T follicular helper cell (primary cell): ENCODE data around the gene AGFG2.
A peak's percentile ranks its signal among the peaks of the same experiment; 100 is the strongest.

Experiments
- DNase-seq: peaks from one replicate; pipeline ENCODE4 v3.0.0-alpha.2; 2020; ENCODE audit warnings: low read depth

AGFG2 gene

DNA sequence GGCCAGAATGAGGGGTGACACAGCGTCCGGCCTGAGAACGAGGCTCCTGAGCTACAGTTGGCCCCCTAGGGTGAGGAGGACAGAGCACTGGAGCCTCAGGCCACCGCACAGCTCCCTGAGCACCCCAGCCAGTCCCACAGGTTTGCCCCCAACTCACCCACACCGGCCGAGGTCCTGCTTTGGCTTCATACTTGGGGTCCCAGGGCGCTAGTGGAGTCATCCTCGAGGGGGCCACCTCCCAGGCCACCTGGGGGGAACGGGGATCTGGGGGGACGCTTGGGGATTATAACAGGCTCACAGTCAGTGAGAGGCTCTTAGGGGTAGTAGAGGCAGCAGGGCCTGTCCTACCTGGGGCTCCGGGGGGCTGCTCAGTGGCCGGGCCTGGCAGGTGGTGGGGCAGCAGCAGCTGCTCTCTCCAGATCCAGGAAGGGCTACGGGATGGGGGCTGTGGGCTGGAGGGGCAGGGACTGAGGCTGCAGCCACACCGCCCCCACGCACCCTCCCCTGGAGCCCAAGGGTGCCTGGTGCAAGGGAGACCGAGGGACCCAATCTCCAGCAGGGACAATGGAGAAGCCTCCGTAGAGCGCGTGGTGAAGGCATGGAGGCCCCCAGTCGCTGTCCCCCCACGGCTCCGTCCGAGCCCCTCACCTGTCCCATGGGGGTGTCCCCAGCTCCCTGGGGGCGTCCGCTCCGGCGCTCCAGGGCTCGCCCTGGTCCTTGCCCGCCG lies 34.1 kb downstream of the AGFG2 start:
- DNase-seq, result no peak

DNA sequence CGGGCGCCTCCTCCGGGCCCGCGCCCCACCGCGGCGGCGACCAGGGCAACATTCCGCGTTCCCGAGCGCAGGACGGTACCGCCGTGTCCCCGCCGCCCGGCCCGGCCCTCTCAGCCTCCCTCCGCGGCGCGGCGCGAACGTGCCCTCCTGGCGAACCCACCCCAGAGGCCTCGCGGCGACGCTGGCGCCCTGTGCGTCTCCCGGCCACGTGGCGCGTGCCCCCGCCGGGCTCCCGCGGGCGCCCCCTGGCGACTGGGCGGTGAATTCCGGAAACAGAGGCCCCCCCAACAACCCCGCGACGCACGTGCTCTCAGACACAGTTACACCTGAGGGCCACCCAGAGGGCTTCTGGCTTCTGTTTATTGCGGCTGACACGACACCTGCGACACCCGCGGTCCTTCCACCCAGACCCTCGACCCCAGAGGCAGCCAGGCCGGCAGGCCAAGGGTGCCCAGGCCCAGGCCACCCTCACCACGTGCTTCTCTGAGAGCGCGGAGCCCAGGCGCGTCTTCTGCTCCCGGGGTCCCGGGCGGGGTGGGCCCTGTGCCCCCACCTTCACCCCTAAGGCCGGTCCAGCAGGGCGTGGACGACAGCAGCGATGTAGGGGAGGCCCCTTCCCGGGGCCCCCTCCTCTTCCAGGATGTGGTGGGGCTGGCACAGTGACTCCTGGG lies 34.8 kb downstream of the AGFG2 start, which contains the start of gene SAP25:
TSS of gene SAP25 (minus strand) at position 210 of the 671 bp plus-strand sequence. CDS start at position 52, 158 bp downstream.
- DNase-seq, result no peak

DNA sequence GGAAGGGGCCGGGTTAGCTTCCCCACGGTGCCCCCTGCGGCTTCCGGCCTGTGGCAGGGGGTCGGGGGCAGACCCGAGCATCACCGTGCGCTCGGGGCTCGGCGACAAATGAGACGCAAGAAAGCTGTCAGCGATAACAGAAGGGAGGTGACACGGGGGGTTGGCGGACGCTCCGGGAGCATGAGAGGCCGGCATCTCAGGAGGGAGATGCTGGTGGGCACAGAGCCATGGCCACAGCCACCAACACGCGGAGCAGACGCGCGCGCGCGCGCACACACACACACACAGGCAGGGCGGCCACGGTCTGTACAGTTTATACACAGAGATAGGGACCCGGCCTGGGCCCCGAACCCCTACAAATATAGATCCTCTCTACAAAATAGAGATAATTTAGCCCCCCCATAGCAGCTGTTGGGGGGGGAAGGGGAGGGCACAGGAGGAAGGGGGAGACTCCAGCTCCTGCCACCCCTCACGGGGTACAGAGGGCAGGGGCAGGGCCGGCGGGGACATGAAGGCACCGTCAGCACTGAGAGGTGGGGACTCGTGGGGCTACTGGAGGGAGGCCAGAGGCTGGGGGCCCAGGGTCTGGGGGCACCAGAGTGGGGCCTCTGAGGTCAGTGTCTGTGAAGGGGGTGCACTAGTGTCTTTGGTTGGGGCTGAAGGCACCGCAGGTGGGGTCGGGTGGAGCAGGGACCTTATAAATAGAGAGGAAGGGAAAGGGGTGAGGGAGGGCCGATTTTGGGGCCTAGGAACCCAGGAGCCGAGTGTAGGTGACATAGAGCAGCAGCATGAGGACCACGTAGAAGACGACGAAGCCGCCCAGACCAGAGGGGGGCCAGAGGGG lies 35.6 kb downstream of the AGFG2 start:
- DNase-seq, result no peak

DNA sequence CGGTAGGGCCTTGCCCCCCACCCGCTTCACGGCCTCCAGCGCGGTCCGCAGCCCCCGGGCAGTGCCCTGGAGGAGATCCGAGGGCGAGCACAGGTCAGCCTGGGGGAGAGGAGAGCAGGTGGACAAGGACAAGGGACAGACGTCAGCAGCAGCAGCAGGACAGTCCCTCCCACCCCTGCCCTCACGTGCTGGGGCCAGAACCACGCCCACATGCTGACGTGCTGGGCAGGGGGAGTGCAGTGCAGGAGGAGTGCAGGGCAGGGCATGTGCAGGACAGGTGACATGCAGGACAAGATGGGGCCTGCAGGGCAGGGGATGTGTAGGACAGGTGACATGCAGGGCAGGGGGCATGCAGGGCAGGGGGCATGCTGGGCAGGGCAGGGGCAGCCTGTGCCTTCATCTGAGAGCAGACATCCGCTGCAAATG lies 36.2 kb downstream of the AGFG2 start:
- no peak for DNase-seq

DNA sequence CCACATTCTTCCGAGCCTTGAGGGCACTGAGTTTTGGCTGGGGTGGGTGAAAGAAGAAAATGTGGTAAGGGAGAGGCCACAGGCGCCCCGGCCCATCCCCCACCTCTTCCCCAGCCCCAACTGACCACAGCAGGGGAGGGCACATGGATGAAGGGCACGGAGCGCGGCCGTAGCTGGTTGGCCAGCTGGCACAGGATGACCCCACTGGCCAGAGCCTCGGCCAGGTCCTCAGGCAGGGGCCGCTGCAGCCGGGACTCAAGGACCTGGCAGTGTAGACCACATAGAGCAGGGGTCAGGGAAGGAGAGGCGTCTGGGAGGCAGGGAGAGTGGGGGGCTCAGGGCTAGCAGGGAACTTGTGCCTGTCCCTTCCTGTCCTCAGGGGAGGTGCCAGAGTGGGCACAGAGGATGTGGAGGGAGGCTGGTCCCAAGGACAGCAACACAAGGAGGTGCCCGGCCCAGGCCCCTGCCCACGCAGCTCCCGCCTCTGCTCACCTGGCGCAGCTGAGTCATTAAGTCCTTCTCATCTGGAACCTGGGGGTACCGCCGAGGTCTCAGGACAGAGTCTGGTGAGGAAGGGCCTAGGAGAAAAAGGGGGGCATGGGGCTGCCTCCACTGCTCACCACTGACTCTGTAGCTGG lies 36.9 kb downstream of the AGFG2 start:
- no peak for DNase-seq

DNA sequence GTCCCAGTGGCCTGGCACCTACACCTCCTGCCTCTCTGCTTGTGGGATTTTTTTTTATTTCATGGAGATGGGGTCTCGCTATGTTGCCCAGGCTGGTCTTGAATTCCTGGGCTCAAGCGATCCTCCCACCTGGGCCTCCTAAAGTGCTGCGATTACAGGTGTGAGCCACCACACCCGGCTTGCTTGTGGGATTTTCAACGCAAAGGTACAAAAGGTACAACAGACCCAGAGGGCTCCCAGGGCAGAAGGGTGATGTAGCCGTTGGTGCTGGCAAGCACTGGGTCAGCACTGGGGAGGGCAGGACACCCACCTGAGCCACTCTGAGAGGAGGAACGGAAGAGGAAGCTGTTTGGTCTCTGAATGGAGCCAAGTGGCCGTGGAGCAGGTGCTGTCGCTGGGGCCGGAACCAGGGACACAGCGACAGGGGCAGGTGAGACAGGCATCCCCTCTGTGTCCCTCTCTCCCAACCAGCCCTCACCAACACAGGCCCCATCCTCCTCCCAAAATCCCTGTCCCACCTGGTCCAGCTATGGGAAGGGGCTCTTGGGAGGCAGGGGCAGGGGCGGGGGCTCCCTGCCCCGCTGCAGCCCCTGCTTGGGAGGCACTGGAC lies 37.5 kb downstream of the AGFG2 start:
- no peak for DNase-seq

DNA sequence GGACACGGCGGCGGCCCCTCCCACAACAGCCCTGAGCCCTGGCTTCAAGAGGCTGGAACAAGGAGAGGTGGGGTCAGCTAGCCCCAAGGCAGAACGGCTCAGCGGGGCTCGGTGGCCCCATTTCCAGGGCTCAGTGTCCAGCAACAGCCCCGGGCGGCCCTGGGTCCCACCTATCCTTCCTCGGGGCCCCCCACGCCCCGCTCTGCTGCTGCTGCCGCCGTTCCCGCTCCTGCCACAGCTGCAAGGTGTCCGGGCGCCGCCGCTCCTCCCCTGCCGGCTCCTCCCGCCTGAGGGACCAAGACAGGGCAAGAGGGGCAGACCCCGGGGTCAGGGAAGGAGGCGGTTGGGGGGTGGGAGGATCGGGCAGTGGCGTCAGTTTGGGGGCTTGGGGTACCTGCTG lies 38.1 kb downstream of the AGFG2 start:
- no peak for DNase-seq

DNA sequence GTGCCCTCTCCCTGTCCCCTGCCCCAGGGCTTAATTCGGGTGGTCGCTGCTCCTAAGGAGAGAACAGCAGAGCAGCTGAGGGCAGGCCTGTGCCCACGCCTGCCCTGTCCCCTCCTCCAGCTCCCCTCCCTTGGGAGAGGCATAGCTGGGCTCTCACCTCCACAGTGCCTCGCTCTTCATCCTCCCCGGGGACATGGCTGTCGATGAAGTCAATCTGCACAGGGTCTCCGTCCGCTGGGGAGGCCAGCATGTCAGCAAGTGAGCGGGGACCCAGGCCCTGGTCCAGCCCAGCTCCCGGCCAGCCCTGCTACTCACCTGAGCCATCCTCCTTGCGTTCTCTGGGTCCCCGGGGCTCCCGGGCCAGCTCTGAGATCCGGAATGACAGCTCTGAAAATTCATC lies 38.5 kb downstream of the AGFG2 start:
- DNase-seq, result no peak

DNA sequence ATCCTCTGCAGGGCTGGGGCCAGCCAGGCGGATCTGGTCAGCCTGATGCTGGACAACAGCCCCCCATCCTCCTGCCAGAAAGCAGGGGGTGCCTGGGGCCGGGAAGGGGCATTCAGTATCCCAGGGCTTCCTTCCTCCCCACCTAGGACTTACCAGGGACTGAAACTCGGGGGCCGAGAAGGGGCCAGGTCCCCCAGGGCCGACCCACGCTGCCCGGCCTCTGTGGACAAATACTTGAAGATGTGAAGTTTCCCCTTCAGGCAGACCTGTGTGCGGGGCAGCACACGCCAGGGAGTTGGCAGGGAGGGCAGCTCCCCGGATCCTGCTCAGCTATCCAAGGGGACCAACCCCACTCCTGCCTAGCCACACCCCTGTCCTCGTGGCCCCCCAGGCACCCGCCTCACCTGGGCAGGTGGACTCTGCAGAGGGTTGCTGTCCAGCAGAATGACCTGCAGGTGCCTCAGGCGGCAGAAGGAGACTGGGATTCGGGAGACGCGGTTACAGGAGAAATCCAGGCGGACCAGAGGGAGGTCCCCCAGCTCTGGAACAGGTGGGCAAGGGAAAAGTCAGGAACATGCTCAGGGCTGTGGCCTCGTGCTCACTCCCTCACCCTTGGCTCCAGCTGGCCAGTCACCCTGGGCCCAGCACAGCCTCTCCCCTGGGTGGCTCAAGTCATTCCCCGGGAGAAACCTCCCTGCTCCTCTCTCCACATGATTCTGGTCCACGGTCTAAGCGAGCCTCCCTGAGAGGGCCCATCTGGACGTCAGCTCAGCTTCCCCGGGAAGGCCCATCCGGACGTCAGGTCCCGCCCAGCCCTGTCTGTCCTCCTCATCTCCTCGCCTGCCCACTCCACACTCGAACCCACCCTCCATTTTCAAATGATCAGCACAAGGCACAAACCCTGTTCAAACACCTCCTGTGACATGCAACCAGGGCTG lies 39.5 kb downstream of the AGFG2 start:
- DNase-seq, result no peak

DNA sequence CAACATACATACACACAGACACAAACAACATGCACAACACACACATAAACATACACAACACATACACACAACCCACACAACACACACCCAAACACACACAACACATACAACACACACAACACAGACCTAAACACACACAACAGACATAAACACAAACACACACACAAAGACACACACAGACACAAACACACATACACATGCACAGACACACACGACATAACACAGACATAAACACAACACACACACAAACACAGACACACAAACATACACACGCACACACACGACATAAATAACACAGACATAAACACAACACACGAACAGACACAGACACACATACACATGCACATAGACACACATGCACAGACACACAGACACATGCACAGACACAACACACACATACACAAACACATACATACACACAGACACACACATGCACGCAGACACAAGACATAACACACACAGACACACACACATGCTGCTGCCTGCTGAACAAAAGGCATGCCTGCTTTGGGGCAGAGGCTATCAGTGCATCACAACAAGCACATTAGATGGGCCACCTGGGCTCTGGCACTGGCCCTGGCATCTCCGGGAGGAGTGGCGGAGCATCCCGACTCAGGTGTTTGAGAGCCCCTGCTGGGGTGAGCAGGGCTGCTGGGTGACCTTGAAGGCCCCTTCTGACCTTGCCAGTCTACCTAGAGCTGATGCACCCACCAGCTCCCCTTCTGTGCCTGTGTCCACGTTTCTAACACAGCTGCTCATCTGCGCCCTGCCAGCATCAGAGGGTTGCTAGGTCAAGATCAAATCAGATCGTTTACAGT lies 41.7 kb downstream of the AGFG2 start:
- no peak for DNase-seq

DNA sequence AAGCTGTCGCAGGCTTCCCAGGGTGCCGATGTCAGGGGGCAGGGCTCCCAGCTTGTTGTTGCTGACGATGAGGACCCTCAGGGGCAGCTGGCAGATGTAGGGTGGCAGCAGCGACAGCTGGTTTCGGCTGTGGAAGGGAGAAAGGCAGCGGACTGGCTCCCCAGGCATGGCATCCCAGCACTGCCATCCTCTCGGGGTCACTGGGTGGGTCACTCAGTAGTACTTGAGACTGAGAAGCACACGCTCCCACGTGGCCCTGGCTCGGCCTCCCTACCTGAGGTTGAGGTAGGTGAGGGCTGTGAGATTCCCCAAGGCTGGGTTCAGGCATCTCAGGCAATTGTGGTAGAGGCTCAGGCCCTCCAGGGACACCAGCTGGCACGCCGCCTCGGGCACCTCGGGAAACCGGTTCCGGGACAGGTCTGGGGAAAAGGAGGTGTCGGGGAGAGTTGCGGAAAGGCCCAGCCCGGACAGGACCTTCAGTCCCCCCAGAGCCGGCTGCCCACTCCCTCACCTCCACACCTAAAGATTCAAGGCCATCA lies 43.1 kb downstream of the AGFG2 start:
- no peak for DNase-seq

DNA sequence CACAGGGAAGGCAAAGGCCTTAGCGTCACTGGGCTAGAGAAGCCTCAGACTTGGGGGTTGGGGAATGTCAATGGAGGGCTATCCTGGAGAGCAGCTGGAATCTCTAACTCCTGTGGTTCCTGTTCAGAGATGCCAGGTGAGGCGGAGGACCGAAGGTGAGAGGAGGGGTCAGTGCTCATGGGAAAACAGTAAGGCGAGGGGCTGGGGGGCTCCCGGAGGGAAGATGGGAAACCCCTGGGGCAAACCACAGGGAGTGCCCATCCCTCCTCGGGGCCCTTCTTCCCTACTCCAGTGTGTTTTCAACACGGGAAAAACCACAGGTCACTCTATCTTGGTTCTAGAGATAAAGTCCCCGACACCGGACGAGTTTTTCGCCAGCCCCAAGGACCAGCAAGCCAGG lies 43.6 kb downstream of the AGFG2 start:
- DNase-seq, result no peak

DNA sequence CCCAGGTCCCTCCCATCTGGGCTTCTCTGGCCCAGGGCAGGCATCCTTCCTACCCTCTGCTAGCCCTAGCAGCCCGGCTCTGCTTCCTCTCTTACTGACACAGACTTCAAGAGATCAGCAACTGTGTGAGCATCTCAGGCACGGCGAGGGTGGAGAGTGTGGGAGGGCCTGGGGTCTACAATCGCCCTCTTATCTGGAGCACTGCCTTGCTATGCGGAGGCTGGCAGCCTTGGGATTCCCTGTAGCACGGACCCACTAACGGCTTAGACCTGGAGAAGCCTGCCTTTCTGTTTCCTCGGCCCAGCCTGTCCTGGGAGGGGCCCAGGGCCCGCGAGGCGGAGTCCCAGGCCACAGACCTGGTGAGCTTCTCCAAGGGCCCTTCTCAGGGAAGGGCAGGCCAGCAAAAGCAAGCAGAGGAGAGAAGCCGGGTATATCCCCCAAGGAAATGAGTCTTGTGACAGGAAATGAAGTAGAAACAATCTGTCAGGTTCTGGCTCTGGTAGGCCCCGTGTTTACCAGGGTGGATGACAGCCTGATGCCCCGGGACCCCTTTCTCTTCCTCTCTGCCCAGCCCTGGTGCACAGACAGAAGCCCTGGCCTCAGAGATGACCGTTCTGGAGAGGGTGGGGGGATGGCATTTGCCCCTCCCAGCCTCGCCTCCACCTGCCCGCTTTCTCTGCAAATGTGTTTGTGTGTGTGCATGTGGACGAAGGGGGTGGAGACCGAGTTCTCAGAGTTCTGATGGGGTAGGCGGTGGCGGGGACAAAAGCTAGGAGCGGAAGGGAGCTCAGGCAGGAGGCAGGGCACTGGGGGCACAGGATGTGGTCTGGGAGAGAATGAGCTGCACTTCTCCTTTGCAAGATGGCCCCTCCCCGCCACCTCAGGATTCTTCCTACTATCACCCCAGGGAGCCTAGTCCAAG lies 44.4 kb downstream of the AGFG2 start:
- DNase-seq, result peak; percentile 33

DNA sequence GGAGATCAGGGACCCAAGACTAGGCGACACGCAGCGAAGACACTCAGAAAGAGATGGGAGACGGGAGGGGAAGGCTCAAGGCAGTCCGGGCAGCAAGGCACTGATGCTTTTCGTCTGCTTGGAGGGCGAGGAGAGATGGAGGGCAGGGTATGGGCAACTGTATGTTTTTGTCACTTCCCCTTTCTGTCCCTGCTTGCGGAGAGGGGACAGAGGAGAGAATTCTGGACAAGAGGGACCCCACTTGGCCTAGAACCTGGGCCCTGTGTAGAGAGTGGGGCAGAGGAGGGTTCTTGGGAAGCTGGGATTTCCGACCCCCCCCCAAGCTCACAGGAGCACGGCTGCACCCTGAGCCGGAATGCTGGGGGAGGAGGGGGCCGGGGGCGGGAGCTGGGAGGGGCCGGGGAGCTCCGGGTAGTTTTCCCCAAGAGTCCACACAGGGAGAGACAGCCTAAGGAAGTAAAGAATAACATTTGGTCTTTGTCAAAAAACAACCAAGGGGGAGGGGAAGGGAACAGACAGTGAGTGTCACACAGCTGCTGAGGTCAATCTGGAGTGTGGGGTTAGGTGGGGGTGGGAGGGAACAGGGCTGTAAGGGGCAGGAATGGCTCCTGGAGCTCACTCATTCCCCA lies 45.2 kb downstream of the AGFG2 start:
- DNase-seq, result no peak

DNA sequence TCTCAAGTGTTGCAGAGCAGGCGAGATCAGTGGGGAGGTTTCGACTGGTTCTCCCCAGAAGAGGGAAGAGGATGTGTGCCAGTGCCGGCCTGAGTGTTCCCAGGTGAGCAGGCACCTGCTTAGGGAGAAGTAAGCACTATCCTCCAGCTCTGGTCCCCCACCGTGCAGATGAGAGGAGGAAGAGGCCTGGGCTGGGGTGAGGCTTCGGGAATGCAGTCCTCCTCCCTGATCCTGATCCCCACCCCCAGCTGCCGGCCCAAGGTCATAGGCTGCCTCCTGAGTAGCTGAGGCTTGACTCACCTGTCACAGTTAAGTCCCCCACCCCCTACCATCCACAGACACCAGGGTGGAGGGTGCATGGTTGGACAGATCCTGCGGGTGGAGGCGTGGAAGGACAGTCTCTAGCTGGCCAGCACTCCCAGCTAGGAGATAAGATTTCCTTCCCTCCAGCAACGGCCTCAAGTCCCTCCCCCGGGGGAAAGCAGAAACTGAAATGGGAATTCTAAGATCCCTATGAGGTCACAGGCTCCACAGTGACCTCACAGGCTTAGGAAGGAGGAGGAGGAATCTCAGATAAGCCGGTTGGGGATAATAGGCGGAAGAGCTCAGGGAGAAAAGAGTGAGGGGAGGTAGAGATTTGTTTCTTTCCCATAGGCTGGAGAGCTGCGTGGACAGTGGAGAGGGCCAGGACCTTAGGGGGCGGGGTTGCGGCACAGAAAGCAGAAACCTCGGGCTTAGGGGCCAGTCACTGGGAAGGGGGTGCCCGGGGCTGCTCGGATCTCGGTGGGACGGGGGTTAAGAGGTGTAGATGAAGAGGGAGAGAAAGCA lies 45.9 kb downstream of the AGFG2 start:
- DNase-seq, result no peak

DNA sequence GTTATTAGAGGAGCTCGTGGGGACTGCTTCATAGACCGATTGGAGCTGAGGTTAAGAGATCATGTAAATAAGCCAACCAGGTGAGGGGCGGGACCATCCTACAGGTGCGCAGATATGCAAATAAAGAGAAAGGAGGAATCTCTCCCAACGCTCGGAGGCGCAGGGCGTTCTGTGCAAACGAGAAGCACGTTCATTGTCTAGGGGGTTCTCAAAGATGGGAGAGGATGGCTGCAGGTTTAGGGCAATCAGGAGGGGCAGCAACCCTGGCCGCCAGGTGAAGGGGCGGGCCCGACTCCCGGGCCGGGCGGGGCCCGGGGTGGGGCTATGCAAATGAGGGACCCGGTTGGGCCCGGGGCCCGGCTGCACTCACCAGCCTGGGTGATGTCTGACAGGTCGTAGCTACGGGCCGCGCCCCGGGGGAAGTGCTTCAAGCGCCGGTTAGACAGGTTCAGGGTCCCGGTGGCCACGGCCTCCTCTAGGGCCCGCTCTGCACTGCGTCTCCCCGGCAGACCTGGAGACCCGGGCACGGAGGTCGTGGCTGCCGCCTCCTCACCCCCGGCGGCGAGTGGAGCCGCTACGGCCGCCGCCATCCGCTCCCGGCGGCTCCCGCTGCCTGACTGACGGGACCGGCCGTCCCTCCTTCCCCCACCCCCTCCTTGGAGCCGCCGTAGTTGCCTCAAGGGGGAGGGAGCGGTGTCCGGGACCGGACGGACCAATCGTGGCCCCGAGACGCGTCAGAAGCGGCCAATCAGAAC lies 46.7 kb downstream of the AGFG2 start, which contains the start of gene LRCH4:
TSS of gene LRCH4 (minus strand) at position 619 of the 755 bp plus-strand sequence. CDS start at position 590, 29 bp downstream.
- DNase-seq, result peak; percentile 50
